Mesendoderm (in vitro differentiated cells): ENCODE results near the gene PLEKHA3.
"Not testable (repeated sequence)": the region's sequence is repeated elsewhere in the genome, so short reads cannot be mapped to it uniquely, and the experiment has no call there.

Experiments
- DNase-seq: peaks from one replicate; pipeline ENCODE4 v3.0.0; 2013
- H2AK5ac ChIP-seq: 2 replicates; pipeline ENCODE4 v1.6.1; 2013; ENCODE audit warnings: low read length, inconsistent platforms
- H2BK120ac ChIP-seq: 2 replicates; pipeline ENCODE4 v1.6.1; 2013; ENCODE audit warnings: low read depth, mild to moderate bottlenecking, low read length, moderate library complexity, mixed read lengths
- H2BK15ac ChIP-seq: replicated peaks from 2 replicates; pipeline ENCODE4 v1.6.1; 2013; ENCODE audit warnings: low read depth, mild to moderate bottlenecking, moderate library complexity
- H2BK5ac ChIP-seq: 2 replicates; pipeline ENCODE4 v1.6.1; 2013; ENCODE audit warnings: low read length, inconsistent platforms
- H3K18ac ChIP-seq: 2 replicates; pipeline ENCODE4 v1.6.1; 2013; ENCODE audit warnings: mild to moderate bottlenecking, low read length, mixed read lengths
- H3K23ac ChIP-seq: one replicate; pipeline ENCODE4 v1.6.1; 2013; ENCODE audit warnings: low read length
- H3K27ac ChIP-seq: 2 replicates; pipeline ENCODE4 v1.5.1; 2013; ENCODE audit warnings: low read depth, mild to moderate bottlenecking, inconsistent platforms, low read length, moderate library complexity
- H3K27me3 ChIP-seq: 2 replicates; pipeline ENCODE4 v1.6.1; 2013; ENCODE audit warnings: low read length, control low read depth, mild to moderate bottlenecking, inconsistent platforms; ENCODE audit not compliant: insufficient read depth, poor library complexity
- H3K36me3 ChIP-seq: 2 replicates; pipeline ENCODE4 v1.6.1; 2013; ENCODE audit warnings: low read length, inconsistent platforms; ENCODE audit not compliant: control insufficient read depth, insufficient read depth
- H3K4ac ChIP-seq: one replicate; pipeline ENCODE4 v1.6.1; 2013; ENCODE audit warnings: low read depth, mild to moderate bottlenecking, low read length, moderate library complexity
- H3K4me1 ChIP-seq: 2 replicates; pipeline ENCODE4 v1.6.1; 2013; ENCODE audit warnings: low read depth, low read length, inconsistent platforms; ENCODE audit not compliant: control insufficient read depth
- H3K4me2 ChIP-seq: 2 replicates; pipeline ENCODE4 v1.6.1; 2013; ENCODE audit warnings: low read length
- H3K4me3 ChIP-seq: 2 replicates; pipeline ENCODE4 v1.5.1; 2013; ENCODE audit warnings: mild to moderate bottlenecking, low read length
- H3K56ac ChIP-seq: one replicate; pipeline ENCODE4 v1.6.1; 2013; ENCODE audit warnings: low read length
- H3K79me1 ChIP-seq: 2 replicates; pipeline ENCODE4 v1.6.1; 2013; ENCODE audit warnings: low read length, inconsistent platforms
- H3K79me2 ChIP-seq: 2 replicates; pipeline ENCODE4 v1.6.1; 2013; ENCODE audit warnings: mild to moderate bottlenecking, low read length; ENCODE audit not compliant: control insufficient read depth, insufficient read depth
- H3K9ac ChIP-seq: 2 replicates; pipeline ENCODE4 v1.6.1; 2013; ENCODE audit warnings: low read length, inconsistent platforms
- H4K5ac ChIP-seq: one replicate; pipeline ENCODE4 v1.6.1; 2013; ENCODE audit warnings: low read length
- H4K8ac ChIP-seq: one replicate; pipeline ENCODE4 v1.6.1; 2013; ENCODE audit warnings: low read depth, mild to moderate bottlenecking, control low read depth, low read length, moderate library complexity
- WGBS: extraction: QIAGEN DNeasy Blood & Tissue Kit; methylation state at CpG from one replicate; pipeline ENCODE4 v1.1.7; 2013; ENCODE audit warnings: low lambda C conversion rate, missing lambda C conversion rate; ENCODE audit not compliant: insufficient coverage; ENCODE audit errors: extremely low coverage; 5-methylcytosine and 5-hydroxymethylcytosine counted together

PLEKHA3 gene

GRCh38 chr2:178457390-178457886 is 22.8 kb upstream of the PLEKHA3 start:
- no CpG with 5 or more reads among the region's 11 CpGs for WGBS

DNA sequence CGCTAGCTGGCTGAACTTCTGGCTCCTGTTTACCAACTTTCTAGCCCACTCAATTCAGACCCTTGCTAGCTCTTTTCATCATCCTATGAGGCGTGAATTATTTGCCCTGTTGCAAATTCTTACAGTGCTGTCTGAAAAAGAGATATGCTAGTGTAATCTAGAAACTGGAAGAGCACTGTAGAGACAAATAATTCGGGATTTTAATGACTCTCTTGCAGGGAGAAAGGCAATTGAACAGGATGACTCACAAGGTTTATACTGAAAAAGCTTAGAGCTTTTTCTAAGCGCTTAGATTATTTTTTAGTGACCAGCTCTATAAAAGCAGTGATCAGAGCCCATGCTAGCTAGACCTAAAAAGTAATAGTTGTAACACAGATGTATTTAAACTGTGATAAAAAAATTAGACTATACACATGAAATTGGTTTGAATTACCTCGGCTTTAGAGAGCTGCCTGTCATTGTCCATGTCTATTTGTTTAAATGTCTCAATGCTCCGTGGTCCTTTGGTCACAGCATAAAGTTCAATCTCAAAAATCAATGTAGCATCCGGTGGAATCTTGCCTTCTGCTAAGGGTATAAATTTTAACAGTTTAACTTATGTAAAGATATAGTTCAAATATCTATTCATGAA is 10.9 kb upstream of the PLEKHA3 start:
- WGBS: no CpG with 5 or more reads among the region's 7 CpGs
- Histone ChIP-seq H3K9ac (no peak overlapping the region), H3K4me1 (no peaks in the 10 kb centered on the region), H3K79me1 (no peaks in the 10 kb centered on the region), H3K36me3 (no peaks in the 10 kb centered on the region), H3K56ac (no peak overlapping the region), H3K4ac (no peak overlapping the region), H3K27me3 (no peaks in the 10 kb centered on the region), H3K23ac (no peak overlapping the region), H3K79me2 (no peaks in the 10 kb centered on the region), H2BK15ac (no peak overlapping the region), H3K27ac (no peak overlapping the region), H3K4me3 (no peak overlapping the region), H4K8ac (no peak overlapping the region), H2BK120ac (no peak overlapping the region), H2AK5ac (no peak overlapping the region), H3K4me2 (no peak overlapping the region), H4K5ac (no peak overlapping the region), H3K18ac (no peak overlapping the region), H2BK5ac (no peak overlapping the region)
- DNase-seq: no peak

More at GRCh38 chr2:178457390-178457886, 22.8 kb upstream of the PLEKHA3 start:
- Histone ChIP-seq H3K9ac (no peak overlapping the region), H3K4ac (no peak overlapping the region), H2BK120ac (no peak overlapping the region), H3K4me1 (no peaks in the 10 kb centered on the region), H3K4me2 (no peak overlapping the region), H3K4me3 (no peak overlapping the region), H3K18ac (no peak overlapping the region), H3K79me1 (no peaks in the 10 kb centered on the region), H3K23ac (no peak overlapping the region), H2BK15ac (no peak overlapping the region), H3K79me2 (no peaks in the 10 kb centered on the region), H3K56ac (no peak overlapping the region), H4K8ac (no peak overlapping the region), H2AK5ac (no peak overlapping the region), H3K27me3 (no peaks in the 10 kb centered on the region), H2BK5ac (no peak overlapping the region), H4K5ac (no peak overlapping the region), H3K36me3 (no peaks in the 10 kb centered on the region), H3K27ac (no peak overlapping the region)
- no peak for DNase-seq

- not testable (repeated sequence) for H3K79me2 ChIP-seq
- WGBS: no CpG with 5 or more reads among the region's 5 CpGs
These were observed 8.9 kb upstream of the PLEKHA3 start for GRCh38 chr2:178471313-178471712.

GRCh38 chr2:178473373-178473772 is 6.9 kb upstream of the PLEKHA3 start:
- no peak overlapping the region for H3K27ac ChIP-seq
- H4K5ac ChIP-seq: no peak overlapping the region
- no peak for DNase-seq
- no peak overlapping the region for H3K23ac ChIP-seq
- no peaks in the 10 kb centered on the region for H3K36me3 ChIP-seq
- H3K18ac ChIP-seq: no peak overlapping the region
- no peak overlapping the region for H3K56ac ChIP-seq
- H3K4ac ChIP-seq: no peak overlapping the region
- H3K79me2 ChIP-seq: no peaks in the 10 kb centered on the region
- H3K9ac ChIP-seq: no peak overlapping the region
- H2BK15ac ChIP-seq: no peak overlapping the region
- H3K4me1 ChIP-seq: no peaks in the 10 kb centered on the region
- no peak overlapping the region for H3K4me2 ChIP-seq
- H2AK5ac ChIP-seq: no peak overlapping the region
- no peaks in the 10 kb centered on the region for H3K27me3 ChIP-seq
- H3K4me3 ChIP-seq: no peak overlapping the region
- no peak overlapping the region for H4K8ac ChIP-seq
- WGBS: no CpG with 5 or more reads among the region's 2 CpGs
- H2BK120ac ChIP-seq: no peak overlapping the region
- no peak overlapping the region for H2BK5ac ChIP-seq
- H3K79me1 ChIP-seq: no peaks in the 10 kb centered on the region

More at GRCh38 chr2:178471313-178471712, 8.9 kb upstream of the PLEKHA3 start:
- not testable (repeated sequence) for H3K36me3 ChIP-seq, H3K27me3 ChIP-seq, H2BK15ac ChIP-seq, H2BK120ac ChIP-seq, H3K56ac ChIP-seq, H3K4me2 ChIP-seq, H3K27ac ChIP-seq, DNase-seq, H3K4ac ChIP-seq, H3K9ac ChIP-seq, H4K8ac ChIP-seq, H3K4me1 ChIP-seq, H3K79me1 ChIP-seq, H3K18ac ChIP-seq, H4K5ac ChIP-seq, H2AK5ac ChIP-seq, H3K4me3 ChIP-seq, H3K23ac ChIP-seq, H2BK5ac ChIP-seq

GRCh38 chr2:178473931-178474330 is 6.3 kb upstream of the PLEKHA3 start:
- no peaks in the 10 kb centered on the region for H3K79me2 ChIP-seq
- no peak overlapping the region for H2BK5ac ChIP-seq
- no peak overlapping the region for H2AK5ac ChIP-seq
- no peak overlapping the region for H3K18ac ChIP-seq
- H3K4me3 ChIP-seq: no peak overlapping the region
- no peaks in the 10 kb centered on the region for H3K4me1 ChIP-seq
- H3K36me3 ChIP-seq: no peaks in the 10 kb centered on the region
- H2BK15ac ChIP-seq: no peak overlapping the region
- no peaks in the 10 kb centered on the region for H3K79me1 ChIP-seq
- no peak overlapping the region for H4K5ac ChIP-seq
- no CpG with 5 or more reads among the region's 4 CpGs for WGBS
- H3K56ac ChIP-seq: no peak overlapping the region
- H3K27me3 ChIP-seq: no peaks in the 10 kb centered on the region
- no peak overlapping the region for H3K9ac ChIP-seq
- DNase-seq: no peak
- H3K23ac ChIP-seq: no peak overlapping the region
- H3K27ac ChIP-seq: no peak overlapping the region
- no peak overlapping the region for H3K4ac ChIP-seq
- H4K8ac ChIP-seq: no peak overlapping the region
- no peak overlapping the region for H2BK120ac ChIP-seq
- H3K4me2 ChIP-seq: no peak overlapping the region

GRCh38 chr2:178474560-178474959 is 5.7 kb upstream of the PLEKHA3 start:
- Histone ChIP-seq H2BK120ac (no peak overlapping the region), H4K5ac (no peak overlapping the region), H3K27me3 (no peaks in the 10 kb centered on the region), H3K27ac (no peak overlapping the region), H3K18ac (no peak overlapping the region), H3K36me3 (no peaks in the 10 kb centered on the region), H3K4ac (no peak overlapping the region), H2AK5ac (no peak overlapping the region), H3K4me3 (no peak overlapping the region), H3K9ac (no peak overlapping the region), H3K4me1 (no peaks in the 10 kb centered on the region), H3K23ac (no peak overlapping the region), H3K56ac (no peak overlapping the region), H3K79me2 (no peaks in the 10 kb centered on the region), H3K4me2 (no peak overlapping the region), H4K8ac (no peak overlapping the region), H3K79me1 (no peaks in the 10 kb centered on the region), H2BK15ac (no peak overlapping the region), H2BK5ac (no peak overlapping the region)
- DNase-seq: no peak
- no CpG with 5 or more reads among the region's 5 CpGs for WGBS
